SK-N-SH (cell line): ENCODE results near the gene ABCA3.

Experiments used
- ELF1 ChIP-seq: IDR thresholded peaks from 2 replicates; pipeline ENCODE4 v1.4.0; 2012
- GABPA ChIP-seq: IDR thresholded peaks from 2 replicates; pipeline ENCODE4 v1.4.0; 2012; ENCODE audit warnings: low read depth, mild to moderate bottlenecking
- MXI1 ChIP-seq: IDR thresholded peaks from 2 replicates; pipeline ENCODE4 v1.6.1; 2012; ENCODE audit warnings: mild to moderate bottlenecking, low read depth, low read length, improper control_type of control experiment
- TF ChIP-seq, protein P1 (sequence below): fragments of 200-600 bp; sonication (generic); IDR thresholded peaks from 2 replicates; pipeline ENCODE4 v1.6.1; 2017; ENCODE audit warnings: antibody characterized with exemption, mild to moderate bottlenecking, moderate library complexity

DNA sequence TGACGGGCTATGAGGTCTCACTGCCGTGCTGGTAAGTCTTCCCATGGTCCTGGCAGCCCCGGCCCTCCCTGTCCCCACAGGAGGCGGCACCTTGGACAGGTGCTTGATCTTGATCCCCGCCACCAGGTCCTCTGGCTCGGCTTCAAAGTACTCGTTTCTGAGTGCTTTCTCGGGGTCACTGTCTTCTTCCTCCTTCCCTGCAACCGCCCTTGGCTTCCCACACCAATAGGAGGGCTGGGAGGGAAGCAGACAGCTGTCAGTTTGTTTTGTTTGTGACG, 40.7 kb downstream of the ABCA3 start:
- TF ChIP-seq, protein P1, sequence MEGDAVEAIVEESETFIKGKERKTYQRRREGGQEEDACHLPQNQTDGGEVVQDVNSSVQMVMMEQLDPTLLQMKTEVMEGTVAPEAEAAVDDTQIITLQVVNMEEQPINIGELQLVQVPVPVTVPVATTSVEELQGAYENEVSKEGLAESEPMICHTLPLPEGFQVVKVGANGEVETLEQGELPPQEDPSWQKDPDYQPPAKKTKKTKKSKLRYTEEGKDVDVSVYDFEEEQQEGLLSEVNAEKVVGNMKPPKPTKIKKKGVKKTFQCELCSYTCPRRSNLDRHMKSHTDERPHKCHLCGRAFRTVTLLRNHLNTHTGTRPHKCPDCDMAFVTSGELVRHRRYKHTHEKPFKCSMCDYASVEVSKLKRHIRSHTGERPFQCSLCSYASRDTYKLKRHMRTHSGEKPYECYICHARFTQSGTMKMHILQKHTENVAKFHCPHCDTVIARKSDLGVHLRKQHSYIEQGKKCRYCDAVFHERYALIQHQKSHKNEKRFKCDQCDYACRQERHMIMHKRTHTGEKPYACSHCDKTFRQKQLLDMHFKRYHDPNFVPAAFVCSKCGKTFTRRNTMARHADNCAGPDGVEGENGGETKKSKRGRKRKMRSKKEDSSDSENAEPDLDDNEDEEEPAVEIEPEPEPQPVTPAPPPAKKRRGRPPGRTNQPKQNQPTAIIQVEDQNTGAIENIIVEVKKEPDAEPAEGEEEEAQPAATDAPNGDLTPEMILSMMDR: no peak
- TF ChIP-seq ELF1 (no peak), MXI1 (no peak), GABPA (no peak)
